Endothelial cell of umbilical vein (primary cell): ENCODE measurements around the gene NCR1. TPM values are rescaled to one million over a fixed set of nuclear protein-coding genes. Genes with fewer than 3 reads are reported as not detected.
"Not testable (repeated sequence)": the region's sequence is repeated elsewhere in the genome, so short reads cannot be mapped to it uniquely, and the experiment has no call there.

Source experiments
- BruUV-seq: library from RNA; stranded (reverse); fragments of 400-500 nt; replicated peaks from 2 replicates; lab custom pipeline; 2021; lab: Mats Ljungman, UMichigan
- CTCF ChIA-PET: fragments of 300-600, 350-600 bp; sonication (Branson Sonifier 250); formaldehyde crosslinking; loops from one replicate; lab custom pipeline; 2021; ENCODE audit warnings: antibody characterized with exemption, inconsistent platforms; lab: Charles Lee
- POLR2A ChIA-PET: fragments of 300-600, 350-600 bp; sonication (Branson Sonifier 250); formaldehyde crosslinking; loops from one replicate; lab custom pipeline; 2021; ENCODE audit warnings: antibody characterized with exemption, inconsistent platforms; lab: Charles Lee
- DNase-seq: peaks from one replicate; pipeline ENCODE4 v3.0.0-alpha.2; 2011; ENCODE audit warnings: low read depth, low spot score
- FAIRE-seq: peaks from 2 replicates; lab custom pipeline; 2011; peaks lifted over from hg19 to GRCh38; lab: Jason Lieb, UNC
- H2AFZ ChIP-seq: 2 replicates; pipeline ENCODE4 v1.6.0; 2012; ENCODE audit warnings: low read depth, low read length, control low read depth, inconsistent platforms
- H3K27ac ChIP-seq: 2 replicates; pipeline ENCODE4 v1.5.1; 2011; ENCODE audit warnings: low read depth, mild to moderate bottlenecking, control low read depth, low read length, moderate library complexity; ENCODE audit not compliant: insufficient read depth
- H3K27me3 ChIP-seq, 2 experiments: 2 replicates each; pipeline versions ENCODE4 v1.6.0 to v1.6.1; 2011; ENCODE audit warnings: low read length in 2 of 2, mixed read lengths in 1 of 2; ENCODE audit not compliant: control insufficient read depth in 2 of 2, insufficient read depth in 2 of 2
- H3K36me3 ChIP-seq, 2 experiments: 2 replicates in 1 of 2; 3 replicates in 1 of 2; pipeline ENCODE4 v1.5.1; 2011; ENCODE audit warnings: low read length in 2 of 2, mild to moderate bottlenecking in 1 of 2, moderate library complexity in 1 of 2; ENCODE audit not compliant: control insufficient read depth in 2 of 2, insufficient read depth in 2 of 2; ENCODE audit errors: extremely low read depth in 1 of 2
- H3K4me1 ChIP-seq: 3 replicates; pipeline ENCODE4 v1.5.1; 2011; ENCODE audit warnings: mild to moderate bottlenecking, low read length; ENCODE audit not compliant: control insufficient read depth, insufficient read depth; ENCODE audit errors: extremely low read depth
- H3K4me2 ChIP-seq: 2 replicates; pipeline ENCODE4 v1.6.1; 2011; ENCODE audit warnings: low read length, control low read depth, mixed read lengths; ENCODE audit not compliant: insufficient read depth
- H3K4me3 ChIP-seq, 3 experiments: fragments of 200-600 bp in 1 of 3; sonication (generic), shearing (Covaris generic) in 1 of 3; replicated peaks in 1 of 3; 2 replicates each; pipeline ENCODE4 v1.5.1; 2011 to 2016; ENCODE audit warnings: control low read depth in 3 of 3, low read length in 3 of 3, mild to moderate bottlenecking in 2 of 3, inconsistent platforms in 1 of 3, low read depth in 1 of 3, moderate library complexity in 1 of 3; ENCODE audit not compliant: insufficient read depth in 1 of 3
- H3K79me2 ChIP-seq: 2 replicates; pipeline ENCODE4 v1.6.0; 2012; ENCODE audit warnings: low read length, inconsistent platforms; ENCODE audit not compliant: control insufficient read depth, insufficient read depth
- H3K9ac ChIP-seq: replicated peaks from 2 replicates; pipeline ENCODE3; 2011; ENCODE audit warnings: low read length, control low read depth; ENCODE audit not compliant: insufficient read depth; ENCODE audit errors: extremely low read depth
- H3K9me1 ChIP-seq: replicated peaks from 3 replicates; pipeline ENCODE4 v1.6.0; 2011; ENCODE audit warnings: mild to moderate bottlenecking, low read length; ENCODE audit not compliant: control insufficient read depth, insufficient read depth; ENCODE audit errors: extremely low read depth
- H3K9me3 ChIP-seq: replicated peaks from 2 replicates; pipeline ENCODE4 v1.5.1; 2012; ENCODE audit warnings: low read length, inconsistent platforms; ENCODE audit not compliant: control insufficient read depth, insufficient read depth
- H4K20me1 ChIP-seq: replicated peaks from 2 replicates; pipeline ENCODE3; 2011; ENCODE audit warnings: mild to moderate bottlenecking, low read length; ENCODE audit not compliant: control insufficient read depth, insufficient read depth; ENCODE audit errors: extremely low read depth
- EZH2 ChIP-seq: IDR thresholded peaks from 2 replicates; pipeline ENCODE4 v1.6.1; 2012; ENCODE audit warnings: borderline replicate concordance, low read depth, mild to moderate bottlenecking, moderate library complexity, low read length, inconsistent platforms; ENCODE audit not compliant: severe bottlenecking
- MYC ChIP-seq: IDR thresholded peaks from one replicate; pipeline ENCODE4 v1.6.1; 2011; ENCODE audit warnings: mild to moderate bottlenecking, low read depth, low read length
- dilution Hi-C: fragments of 300-500 bp; cut with MboI; formaldehyde crosslinking; loops from one replicate; pipeline ENCODE4 v1.15.0; 2019; ENCODE audit warnings: low sequenced_read_pairs; ENCODE audit not compliant: extremely low pct_ligation_motif_present
- intact Hi-C: fragments of 100-400 bp; cut with micrococcal nuclease; formaldehyde crosslinking; loops from one replicate; pipeline ENCODE4 v1.10.0; 2022
- polyA plus RNA-seq, 4 experiments: library from polyadenylated mRNA; depleted of rRNA in 3 of 4; stranded (reverse) in 3 of 4; unstranded in 1 of 4; fragments of >200 nt; gene quantifications; 2 replicates each; pipeline versions ENCODE4 v1.2.1 to v1.2.3, GENCODE V29; 2011 to 2012; ENCODE audit warnings: missing spikeins in 1 of 4
- total RNA-seq: library from RNA; stranded (reverse); gene quantifications from 2 replicates; pipeline ENCODE4 v1.2.3, GENCODE V29; 2021

NCR1 gene
- total and polyA plus RNA-seq, 2 donors (not counting 3 experiments of a cell fraction or from before 2014, with no cell fraction given) = 0.44 to 0.76 TPM

DNA sequence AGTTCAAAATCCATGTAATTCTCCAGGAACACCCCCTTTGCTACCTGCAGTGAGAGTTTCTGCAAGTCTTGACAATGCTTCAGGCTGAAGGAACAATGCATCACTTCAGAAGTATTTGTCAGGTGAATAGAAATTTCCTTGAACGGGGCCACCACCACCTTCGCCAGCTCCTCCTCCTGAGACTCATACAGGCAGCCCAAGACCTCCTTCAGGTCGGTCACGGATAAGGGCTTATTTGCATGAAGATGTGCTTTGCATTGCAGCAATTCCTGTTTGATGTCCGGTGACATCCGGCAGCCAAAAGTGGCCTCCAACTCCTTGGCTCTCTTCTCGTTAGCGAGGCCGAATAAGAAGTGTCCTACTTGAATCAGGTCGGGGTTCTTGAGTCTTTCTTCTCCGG, 33.0 kb downstream of the NCR1 start:
- dilution Hi-C loops (no loop called here), intact Hi-C loops (no loop called here)
- H4K20me1 ChIP-seq = no peaks in the 10 kb centered on the region
- ChIA-PET POLR2A (no interaction called here), CTCF (no interaction called here)
- no peaks in the 10 kb centered on the region for H3K9me3 ChIP-seq
- no peaks in the 10 kb centered on the region for H3K4me1 ChIP-seq
- no peak overlapping the region for H3K4me2 ChIP-seq
- FAIRE-seq (no peak), DNase-seq (no peak)
- no peak overlapping the region for H3K9ac ChIP-seq
- no peaks in the 10 kb centered on the region for H3K27me3 ChIP-seq
- no peak overlapping the region for H3K27ac ChIP-seq
- no TSS peak for BruUV-seq
- no peaks in the 10 kb centered on the region for H3K79me2 ChIP-seq
- no peak for TF ChIP-seq EZH2
- TF ChIP-seq MYC = no peak
- H3K36me3 ChIP-seq = no peaks in the 10 kb centered on the region
- no peaks in the 10 kb centered on the region for H3K9me1 ChIP-seq
- H3K4me3 ChIP-seq = no peak overlapping the region
- H2AFZ ChIP-seq = no peak overlapping the region

GRCh38 chr19:54939538-54939937, 33.6 kb downstream of the NCR1 start:
- H3K4me3 ChIP-seq, H4K20me1 ChIP-seq, dilution Hi-C loops, H3K9ac ChIP-seq, H2AFZ ChIP-seq, H3K4me2 ChIP-seq, H3K79me2 ChIP-seq, H3K27me3 ChIP-seq, BruUV-seq, POLR2A ChIA-PET, H3K36me3 ChIP-seq, intact Hi-C loops, CTCF ChIA-PET, H3K4me1 ChIP-seq, H3K9me3 ChIP-seq, H3K27ac ChIP-seq, FAIRE-seq, DNase-seq, H3K9me1 ChIP-seq: not testable (repeated sequence)

DNA sequence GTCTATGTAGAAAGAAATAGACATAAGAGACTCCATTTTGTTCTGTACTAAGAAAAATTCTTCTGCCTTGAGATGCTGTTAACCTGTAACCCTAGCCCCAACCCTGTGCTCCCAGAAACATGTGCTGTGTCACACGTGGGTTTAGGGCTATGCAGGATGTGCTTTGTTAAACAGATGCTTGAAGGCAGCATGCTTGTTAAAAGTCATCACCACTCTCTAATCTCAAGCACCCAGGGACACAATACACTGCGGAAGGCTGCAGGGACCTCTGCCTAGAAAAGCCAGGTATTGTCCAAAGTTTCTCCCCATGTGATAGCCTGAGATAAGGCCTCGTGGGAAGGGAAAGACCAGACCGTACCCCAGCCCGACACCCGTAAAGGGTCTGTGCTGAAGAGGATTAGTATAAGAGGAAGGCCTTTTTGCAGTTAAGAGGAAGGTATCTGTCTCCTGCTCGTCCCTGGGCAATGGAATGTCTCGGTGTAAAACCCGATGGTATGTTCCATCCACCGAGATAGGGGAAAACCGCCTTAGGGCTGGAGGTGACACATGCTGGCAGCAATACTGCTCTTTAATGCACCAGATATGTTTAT, 37.9 kb downstream of the NCR1 start:
- H3K27ac ChIP-seq, CTCF ChIA-PET, intact Hi-C loops, BruUV-seq, DNase-seq, POLR2A ChIA-PET, H3K36me3 ChIP-seq, H3K79me2 ChIP-seq, H3K4me2 ChIP-seq, FAIRE-seq, H3K9me3 ChIP-seq, H4K20me1 ChIP-seq, H3K4me3 ChIP-seq, H3K27me3 ChIP-seq, H3K9ac ChIP-seq, H3K4me1 ChIP-seq, H2AFZ ChIP-seq, dilution Hi-C loops, H3K9me1 ChIP-seq: not testable (repeated sequence)
